GM19193 (cell line): ENCODE results near the gene CACNA2D3.

Experiments
- POLR2A ChIP-seq: IDR thresholded peaks from 4 replicates; pipeline ENCODE4 v1.6.1; 2011; ENCODE audit not compliant: insufficient read depth, insufficient read length; ENCODE audit errors: extremely low read depth

The CACNA2D3 gene

DNA sequence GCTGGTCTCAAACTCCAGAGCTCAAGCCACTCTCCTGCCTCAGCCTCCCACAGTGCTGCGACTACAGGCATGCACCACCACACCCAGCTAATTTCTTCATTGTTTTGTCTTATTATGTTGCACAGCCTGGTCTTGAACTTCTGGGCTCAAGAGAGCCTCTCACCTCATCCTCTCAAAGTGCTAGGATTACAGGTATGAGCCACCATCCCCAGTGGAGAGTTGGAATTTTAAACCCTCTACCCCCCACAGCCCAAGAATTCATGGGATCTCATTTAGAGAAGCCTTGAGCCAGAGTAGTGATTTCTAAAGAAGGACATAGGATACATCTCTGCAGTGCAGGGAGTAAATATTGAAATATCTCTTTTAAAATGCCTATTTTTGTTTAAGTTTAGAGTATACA is 221.1 kb downstream of the CACNA2D3 start:
- no peak for TF ChIP-seq POLR2A

DNA sequence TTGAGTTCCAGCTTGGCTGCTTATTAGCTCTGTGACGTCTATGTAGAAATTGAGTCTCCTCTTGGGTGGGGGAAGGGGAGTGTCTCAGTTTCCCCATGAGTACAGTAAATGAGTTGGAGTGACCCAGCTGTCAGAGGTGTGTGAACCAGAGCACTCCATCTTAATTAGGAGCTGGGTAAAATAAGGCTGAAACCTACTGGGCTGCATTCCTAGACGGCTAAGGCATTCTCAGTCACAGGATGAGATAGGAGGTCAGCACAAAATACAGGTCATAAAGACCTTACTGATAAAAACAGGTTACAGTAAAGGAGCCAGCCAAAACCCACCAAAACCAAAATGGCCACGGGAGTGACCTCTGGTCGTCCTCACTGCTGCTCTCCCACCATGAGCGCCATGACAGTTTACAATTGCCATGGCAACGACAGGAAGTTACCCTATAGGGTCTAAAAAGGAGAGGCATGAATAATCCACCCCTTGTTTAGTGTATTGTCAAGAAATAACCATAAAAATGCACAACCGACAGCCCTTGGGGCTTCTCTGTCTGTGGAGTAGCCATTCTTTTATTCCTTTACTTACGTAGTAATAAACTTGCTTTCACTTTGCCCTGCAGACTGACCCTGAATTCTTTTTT is 222.4 kb downstream of the CACNA2D3 start:
- no peak for TF ChIP-seq POLR2A

DNA sequence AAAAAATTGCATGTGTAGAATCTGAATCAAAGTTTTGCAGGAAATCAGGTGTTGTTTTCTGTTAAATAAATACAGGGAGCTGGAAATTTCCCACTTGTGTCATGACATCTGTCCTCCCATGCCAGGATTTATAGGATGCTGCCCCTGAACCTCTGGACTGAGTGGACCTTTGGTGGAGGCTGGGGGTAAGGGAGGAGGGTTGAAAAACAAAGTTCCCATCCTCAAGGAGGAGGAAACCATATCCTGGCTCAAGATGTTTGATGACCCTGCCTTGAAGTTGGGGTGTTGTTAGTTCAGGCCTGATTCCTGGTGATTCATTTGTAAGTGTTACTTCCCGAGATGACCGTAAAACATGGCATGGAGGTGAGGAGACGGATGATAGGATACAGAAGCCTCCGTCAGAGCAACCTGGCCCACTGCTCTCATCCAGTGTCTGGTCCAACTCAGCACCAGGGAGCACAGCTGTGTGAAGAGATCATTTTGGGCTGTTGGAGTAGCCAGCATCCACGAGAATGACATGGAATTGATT is 223.6 kb downstream of the CACNA2D3 start:
- TF ChIP-seq POLR2A = no peak

DNA sequence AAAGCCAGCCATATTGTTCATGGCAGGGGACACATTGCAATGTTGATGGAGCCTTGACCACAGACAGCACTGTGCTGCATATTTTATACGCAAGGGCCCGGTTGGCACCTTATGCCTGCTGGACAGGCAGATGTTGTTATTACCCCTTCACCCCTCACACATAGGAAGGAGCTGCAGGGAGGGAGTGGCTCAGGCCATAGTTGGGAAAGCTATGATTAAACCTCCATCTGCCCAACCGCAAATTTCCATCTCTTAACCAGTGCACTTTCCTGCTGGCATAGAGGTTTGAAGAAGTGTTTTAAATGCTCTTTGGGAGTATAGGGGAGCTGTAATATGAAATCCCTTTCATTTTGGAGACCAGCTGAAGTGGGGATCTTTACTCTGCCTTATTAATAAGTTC is 224.7 kb downstream of the CACNA2D3 start:
- TF ChIP-seq POLR2A = no peak

DNA sequence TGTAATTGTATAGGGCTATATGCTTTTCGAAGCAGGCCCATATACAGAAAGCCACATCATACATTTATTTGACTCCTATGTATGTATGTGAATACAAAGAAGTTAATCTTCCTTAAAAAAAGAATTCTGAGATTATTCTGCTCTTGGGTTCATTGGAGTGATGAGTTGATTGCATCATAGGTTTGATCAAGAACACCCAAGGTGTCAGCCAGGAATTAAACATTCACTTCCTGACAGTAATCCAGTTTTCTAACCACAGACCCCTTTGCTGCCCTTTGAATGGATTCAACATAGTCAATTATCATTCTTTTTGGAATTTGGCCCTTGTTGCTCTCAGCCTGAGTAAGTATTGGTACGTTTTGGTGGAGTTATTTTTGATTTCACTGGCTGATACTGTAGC is 225.6 kb downstream of the CACNA2D3 start:
- no peak for TF ChIP-seq POLR2A

DNA sequence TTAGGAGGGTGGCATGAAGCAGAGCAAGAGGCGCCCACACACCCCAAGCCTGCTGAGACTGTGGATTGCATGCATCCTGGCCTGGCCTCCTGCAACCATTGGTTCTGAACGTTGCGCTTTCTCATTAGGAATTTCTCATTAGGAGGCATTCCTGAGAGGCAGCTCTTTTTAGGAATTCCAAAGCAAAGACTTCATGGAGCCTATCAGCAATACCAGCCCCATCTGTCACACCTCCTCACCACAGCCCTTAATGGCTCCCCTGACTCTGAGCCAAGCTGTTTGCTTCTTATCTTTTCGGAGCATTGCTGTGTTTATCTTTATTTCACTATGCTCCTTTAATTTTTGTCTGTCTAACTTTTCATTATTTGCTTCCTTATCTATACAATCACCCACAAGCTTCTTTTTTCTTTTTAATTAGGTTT is 226.9 kb downstream of the CACNA2D3 start:
- no peak for TF ChIP-seq POLR2A

DNA sequence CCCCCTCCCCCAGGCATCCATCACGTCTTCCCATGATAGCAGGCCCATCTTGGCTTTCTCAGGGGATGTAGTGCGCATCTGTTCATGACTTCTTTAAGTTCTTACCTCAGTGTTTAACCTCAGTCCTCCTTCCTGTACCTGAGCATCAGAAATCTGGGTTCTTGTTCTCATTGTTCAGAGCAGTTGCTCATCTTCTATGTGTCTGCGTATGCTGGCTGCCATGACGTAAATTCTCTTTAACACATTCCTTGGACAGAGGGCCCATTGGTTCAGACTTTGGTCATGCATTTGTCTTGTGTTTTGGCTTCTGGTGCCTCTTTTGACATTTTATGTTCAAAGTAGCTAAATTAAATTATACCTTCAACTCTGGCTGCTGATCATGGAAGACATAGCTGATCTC is 227.3 kb downstream of the CACNA2D3 start:
- TF ChIP-seq POLR2A = no peak

DNA sequence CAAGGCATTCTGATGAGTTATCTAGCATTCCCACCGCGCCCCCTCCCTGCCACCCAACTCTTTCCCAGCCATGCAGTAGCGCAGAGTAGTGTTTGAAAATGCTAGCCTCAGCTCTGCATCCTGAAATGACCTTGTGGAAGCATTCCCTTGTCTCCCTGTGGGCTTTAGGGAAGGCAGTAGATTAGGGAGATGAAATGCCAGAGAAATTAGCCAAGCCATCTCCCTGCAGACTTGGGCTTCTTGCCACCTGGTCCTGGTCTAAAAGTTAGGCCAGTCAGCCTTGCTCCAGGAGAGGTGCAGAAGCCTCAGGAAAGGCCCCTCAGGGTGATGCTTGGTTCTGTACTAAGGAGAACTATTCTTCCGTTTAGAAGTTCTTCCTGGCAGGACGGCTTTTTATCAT is 231.2 kb downstream of the CACNA2D3 start:
- no peak for TF ChIP-seq POLR2A

DNA sequence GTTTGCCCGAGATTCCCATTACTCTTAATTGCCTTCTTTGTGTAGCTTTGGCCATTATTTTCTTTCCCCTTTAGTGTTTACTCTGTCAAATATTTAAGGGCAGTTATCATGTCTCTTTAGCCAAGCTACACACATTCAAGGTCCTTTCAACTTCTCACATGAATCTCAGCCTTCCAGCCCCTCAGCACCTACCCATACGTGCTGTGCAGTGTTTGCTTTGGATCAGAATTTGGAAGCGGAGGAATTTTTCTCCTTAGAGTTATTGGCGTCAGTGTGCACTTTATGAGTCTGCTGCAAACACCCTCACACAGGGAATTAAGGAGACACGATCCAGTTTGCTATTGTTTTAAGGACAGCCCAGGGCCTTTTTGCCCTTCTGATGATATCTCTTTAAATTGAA is 231.6 kb downstream of the CACNA2D3 start:
- TF ChIP-seq POLR2A = no peak

DNA sequence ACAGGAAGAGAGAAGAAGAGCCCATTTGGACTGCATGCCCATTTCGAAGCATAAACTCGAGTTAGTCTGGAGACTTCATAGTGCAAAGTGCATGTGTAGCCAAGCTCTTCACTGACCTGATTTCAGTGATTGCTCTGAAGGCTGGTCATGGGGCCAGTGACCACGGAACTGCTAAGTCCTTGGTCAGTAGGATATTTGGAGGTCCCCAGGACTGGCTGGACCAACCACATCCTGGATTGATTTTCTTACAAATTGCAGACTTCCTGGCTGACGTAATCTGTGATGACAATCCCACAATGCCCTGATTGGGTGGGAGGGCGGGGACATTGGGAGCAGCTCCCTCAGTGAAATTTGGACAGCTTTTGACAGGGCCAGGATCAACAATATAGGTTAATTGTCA is 233.4 kb downstream of the CACNA2D3 start:
- TF ChIP-seq POLR2A = no peak

DNA sequence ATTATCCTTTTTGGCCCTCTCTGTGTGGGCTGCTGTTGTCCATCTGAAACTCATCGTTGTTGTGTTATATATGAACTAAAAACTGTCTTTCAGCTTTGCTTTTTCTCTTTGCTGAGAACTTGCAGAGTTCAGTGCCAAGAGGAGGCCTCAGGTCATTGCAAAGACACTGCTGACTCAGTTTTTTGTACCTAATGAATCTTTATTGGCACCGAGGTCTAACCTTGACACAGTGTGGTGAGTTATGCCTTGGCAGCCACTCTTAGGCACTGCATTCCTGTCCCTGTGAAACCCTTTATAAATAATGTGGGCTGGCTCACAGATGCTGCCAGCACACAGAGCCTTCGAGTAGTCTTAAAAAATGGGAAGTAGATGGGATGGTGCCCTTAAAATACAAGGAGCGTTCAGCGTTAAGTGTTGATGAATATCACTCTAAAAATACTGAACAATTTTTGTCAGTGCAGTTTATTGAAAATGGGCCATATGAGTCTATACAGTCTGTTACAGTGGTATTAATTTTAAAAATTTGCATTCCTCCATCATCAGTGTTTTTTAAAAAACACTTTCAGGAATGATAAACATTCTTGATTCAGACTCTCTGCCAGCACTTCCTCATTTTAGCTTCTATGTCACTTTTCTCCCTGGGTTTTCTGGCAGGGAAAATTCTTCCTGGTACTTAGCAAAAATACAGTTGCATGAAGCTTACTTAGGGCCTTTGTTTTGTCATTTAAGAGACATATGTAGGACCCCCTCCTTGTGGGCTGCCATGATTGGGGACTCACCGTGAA is 234.1 kb downstream of the CACNA2D3 start:
- no peak for TF ChIP-seq POLR2A

DNA sequence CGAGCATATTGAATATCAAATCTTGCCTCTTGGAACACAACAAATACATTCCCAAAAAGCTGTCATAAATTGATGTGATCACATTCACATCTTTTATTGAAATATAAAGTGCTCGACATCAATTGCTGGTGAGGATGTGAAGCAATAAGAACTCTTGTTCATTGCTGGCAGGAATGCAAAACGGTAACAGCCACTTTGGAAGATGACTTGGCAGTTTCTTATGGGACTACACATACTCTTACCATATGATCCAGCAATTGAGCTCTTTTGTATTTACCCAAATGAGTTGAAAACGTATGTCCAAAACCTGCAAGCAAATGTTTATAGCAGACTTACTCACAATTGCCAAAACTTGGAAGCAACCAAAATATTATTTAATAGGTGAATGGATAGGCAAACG is 234.9 kb downstream of the CACNA2D3 start:
- TF ChIP-seq POLR2A = no peak

DNA sequence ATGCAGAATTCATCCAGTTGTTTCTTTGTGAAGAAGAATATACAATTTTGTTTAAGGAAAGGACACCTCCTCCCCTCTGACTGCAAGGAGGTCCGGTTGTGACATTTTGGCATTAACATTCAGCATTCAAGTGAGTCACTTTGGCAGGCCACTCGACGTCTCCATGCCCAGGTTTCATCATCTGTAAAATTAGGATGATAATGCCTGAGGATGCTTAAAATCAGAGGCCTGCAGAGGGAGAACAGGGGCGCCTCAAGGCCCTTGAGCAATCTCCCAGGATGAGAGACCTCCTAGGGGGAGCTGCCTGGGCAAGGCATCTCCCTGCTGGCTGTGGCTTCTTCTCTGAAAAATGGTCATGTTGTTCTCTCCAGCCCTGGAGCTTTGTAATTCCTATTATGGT is 236.0 kb downstream of the CACNA2D3 start:
- TF ChIP-seq POLR2A = no peak

DNA sequence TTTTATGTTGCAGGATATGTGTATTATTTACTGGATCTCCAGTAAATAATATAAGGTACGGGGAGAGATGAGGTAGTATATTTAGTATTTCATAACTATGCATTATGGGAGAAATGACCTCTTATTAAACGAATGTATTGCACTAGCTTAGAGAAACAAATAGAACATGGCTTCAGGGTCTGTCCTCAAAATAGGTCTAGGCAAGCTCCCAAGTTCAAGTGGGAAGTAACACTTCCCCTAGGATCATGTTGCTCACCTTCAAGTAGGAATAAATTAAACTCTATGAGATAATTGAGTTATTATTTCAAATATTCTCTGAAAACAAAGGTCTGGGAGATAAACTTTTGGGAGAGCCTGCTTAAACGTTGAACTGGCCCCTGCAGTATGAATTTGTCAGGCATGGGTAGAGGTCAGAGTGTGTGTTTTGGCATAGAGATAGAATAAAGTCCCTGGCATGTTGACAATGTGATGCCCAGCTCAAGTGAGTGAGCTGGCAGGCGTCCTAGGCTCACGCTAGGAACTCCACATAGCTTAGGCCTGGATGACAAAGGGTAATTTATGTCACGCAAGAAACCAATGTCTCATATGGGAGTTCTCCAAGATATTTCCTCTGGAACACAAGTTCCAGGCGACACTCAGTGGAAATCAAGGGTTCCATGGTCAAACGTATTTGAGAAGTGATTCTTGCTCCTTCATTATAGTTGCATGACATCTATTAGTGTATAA is 236.8 kb downstream of the CACNA2D3 start:
- no peak for TF ChIP-seq POLR2A

DNA sequence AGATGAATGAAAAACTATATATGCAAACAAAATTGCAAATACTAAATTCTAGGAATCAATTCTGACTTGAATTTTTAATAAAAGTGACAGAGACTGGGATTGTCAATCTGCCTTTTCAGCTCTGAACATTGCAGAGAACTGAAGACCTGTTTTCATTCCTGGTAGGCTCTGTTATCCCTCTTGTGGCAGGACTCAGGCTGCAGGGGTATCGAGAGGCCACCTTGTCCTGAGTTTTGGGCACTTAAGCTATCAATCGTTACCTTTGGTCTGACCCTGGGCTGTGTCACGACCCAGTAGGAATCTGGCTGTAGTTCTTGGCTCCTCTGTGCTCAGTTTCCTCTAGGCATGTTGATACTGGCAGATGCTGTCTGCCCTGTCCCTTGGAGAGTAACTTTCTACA is 238.0 kb downstream of the CACNA2D3 start:
- TF ChIP-seq POLR2A = no peak
